AG10803 (cell line): ENCODE data around the gene PRKAG2.
A peak's percentile ranks its signal among the peaks of the same experiment; 100 is the strongest.

ENCODE experiments used
- DNase-seq: peaks from one replicate; pipeline ENCODE4 v3.0.0; 2010; ENCODE audit warnings: low read depth
- H3K4me3 ChIP-seq: 2 replicates; pipeline ENCODE4 v1.5.1; 2011; ENCODE audit warnings: mild to moderate bottlenecking, low read length, control low read depth
- CTCF ChIP-seq: conservative IDR thresholded peaks from 2 replicates; pipeline ENCODE4 v1.5.1; 2011; ENCODE audit warnings: mild to moderate bottlenecking, low read length, control low read depth, inconsistent platforms

Gene PRKAG2

DNA sequence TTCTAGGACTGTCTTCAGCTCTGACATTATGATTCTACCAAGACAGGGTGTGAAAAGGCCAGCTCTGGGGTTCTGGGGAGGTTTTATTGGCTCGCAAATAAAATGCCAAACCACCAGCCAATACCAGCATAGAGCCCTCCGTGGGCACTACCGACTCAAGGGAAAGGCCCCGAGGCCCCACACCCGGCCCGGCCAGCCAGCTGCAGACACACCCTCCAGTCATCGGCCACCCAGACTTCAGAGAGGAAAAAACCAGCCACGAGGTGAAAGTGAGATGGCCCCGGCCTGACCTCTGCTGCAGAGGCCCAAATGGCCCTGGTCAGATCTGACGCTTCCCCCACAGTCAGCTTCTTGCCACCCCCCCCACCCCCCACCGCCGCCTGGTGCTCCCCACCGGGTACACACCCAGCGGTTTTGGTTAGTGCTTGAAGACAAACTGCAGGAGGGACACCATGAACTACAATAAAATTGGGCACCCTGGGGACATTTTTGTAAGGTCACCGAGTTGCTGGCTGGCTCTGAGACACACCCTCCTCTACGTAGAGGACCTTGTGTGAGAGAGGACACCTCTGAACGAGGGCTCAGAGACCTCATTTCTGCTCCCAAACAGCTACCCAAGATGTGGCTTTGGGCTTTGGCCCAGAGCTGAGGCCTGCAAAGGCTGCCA is 79.9 kb downstream of the PRKAG2 start:
- no peak for TF ChIP-seq CTCF
- no peak overlapping the region for H3K4me3 ChIP-seq
- no peak for DNase-seq

- peak; percentile 60 for DNase-seq
- no peak for TF ChIP-seq CTCF
- H3K4me3 ChIP-seq = no peak overlapping the region
These were observed 80.6 kb downstream of the PRKAG2 start for GRCh38 chr7:151796091-151796870.

DNA sequence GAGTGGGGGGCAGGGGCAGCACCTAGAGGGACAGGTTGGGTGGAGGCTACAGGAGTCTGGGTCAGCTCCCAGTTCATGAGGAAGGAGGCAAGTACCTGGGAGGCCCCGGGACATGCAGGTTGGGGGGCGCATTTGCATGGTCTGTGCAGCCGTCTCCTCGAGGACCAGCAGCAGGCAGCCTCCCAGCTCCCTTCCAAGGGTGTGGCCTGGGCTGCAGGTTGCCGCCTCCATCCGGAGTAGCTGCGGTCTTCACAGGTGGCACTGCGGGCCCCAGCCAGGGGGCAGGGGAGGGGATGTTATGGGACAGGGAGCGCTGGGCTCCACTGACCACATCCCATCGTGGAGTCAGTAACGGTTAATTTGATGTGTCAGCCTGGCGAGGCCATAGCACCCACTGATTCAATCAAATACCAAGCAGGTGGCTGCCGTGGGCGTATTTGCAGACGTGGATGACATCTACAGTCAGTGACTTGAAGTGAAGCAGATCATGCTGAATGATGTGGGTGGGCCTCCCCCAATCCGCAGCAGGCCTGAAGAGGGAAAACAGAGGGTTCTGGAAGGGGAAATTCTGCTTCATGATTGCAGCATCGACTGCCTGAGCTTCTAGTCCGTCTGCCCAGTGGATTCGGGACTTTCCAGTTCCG is 81.6 kb downstream of the PRKAG2 start:
- DNase-seq = no peak
- no peak for TF ChIP-seq CTCF
- no peak overlapping the region for H3K4me3 ChIP-seq

DNA sequence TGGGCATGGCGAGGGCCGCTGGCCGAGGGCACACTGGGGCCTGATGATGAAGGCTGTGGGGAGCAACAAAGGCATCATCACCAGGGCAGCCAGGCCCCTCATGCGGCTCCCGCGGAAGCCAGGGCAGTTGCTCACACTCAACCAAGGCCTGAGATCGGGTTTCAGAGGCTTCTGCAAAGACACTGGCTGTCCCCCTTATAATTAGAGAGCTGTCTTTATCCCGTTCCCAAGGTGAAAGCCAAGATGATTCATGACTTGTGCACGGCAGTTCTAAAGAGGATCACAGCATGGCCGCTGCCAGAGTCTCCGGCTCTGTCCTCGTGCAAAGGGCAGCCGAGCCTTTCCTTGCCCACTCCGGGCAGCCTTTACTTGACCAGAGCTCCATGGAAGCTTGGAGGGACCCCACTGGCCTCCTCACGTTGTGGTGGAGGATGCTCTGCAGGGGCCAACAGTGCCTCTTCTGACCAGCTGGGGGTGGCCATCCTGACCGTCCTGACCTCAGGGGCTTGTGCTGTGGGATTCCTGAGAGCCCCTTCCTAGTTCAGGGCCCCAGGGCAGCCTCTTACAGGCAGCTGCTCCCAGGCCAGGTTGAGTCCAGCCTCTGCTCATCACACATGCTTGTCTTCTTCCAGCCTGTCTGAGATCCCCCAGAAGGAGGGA is 82.3 kb downstream of the PRKAG2 start:
- H3K4me3 ChIP-seq = no peak overlapping the region
- DNase-seq = no peak
- no peak for TF ChIP-seq CTCF

GRCh38 chr7:151793991-151794507 is 82.9 kb downstream of the PRKAG2 start:
- TF ChIP-seq CTCF = no peak
- no peak for DNase-seq

GRCh38 chr7:151793531-151793951 is 83.4 kb downstream of the PRKAG2 start:
- no peak overlapping the region for H3K4me3 ChIP-seq
- TF ChIP-seq CTCF = no peak
- peak; percentile 25 for DNase-seq

More at GRCh38 chr7:151793991-151794507, 82.9 kb downstream of the PRKAG2 start:
- no peak overlapping the region for H3K4me3 ChIP-seq
